HG03039 (cell line): ENCODE measurements around the gene STAU1.
"Not testable (repeated sequence)": the region's sequence is repeated elsewhere in the genome, so short reads cannot be mapped to it uniquely, and the experiment has no call there.

ENCODE experiments used
- ATAC-seq: cut with Tn5 transposase; IDR thresholded peaks from one replicate; pipeline ENCODE4 v1.9.1; 2021; ENCODE audit warnings: mild to moderate bottlenecking, moderate library complexity; ENCODE audit not compliant: unreplicated experiment

STAU1 gene

DNA sequence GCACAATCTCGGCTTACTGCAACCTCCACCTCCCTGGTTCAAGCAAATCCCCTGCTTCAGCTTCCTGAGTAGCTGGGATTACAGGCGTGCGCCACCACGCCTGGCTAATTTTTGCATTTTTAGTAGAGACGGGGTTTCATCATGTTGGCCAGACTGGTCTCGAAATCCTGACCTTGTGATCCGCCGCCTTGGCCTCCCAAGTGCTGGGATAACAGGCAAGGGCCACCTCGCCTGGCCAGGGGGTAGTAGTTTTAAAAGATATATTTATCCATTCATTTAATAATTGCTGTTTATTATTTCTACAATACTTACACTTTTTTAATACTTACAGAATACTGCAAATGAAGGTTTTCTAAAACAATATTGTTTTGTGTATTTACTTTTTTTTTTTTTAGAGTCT lies 15.6 kb upstream of the STAU1 start:
- no peak for ATAC-seq

DNA sequence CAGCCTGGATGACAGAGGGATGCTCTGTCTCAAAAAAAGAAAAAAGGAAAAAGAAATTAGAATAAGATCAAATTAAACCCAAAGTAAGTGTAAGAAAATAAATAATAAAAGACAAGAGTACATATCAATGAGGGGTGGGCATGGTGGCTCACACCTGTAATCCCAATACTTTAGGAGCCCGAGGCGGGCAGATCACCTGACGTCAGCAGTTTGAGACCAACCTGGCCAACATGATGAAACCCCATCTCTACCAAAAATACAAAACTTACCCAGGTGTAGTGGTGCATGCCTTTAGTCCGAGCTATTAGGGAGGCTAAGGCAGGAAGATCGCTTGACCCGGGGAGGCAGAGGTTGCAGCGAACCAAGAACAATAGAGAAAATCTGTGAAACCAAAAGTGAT lies 14.9 kb upstream of the STAU1 start:
- no peak for ATAC-seq

DNA sequence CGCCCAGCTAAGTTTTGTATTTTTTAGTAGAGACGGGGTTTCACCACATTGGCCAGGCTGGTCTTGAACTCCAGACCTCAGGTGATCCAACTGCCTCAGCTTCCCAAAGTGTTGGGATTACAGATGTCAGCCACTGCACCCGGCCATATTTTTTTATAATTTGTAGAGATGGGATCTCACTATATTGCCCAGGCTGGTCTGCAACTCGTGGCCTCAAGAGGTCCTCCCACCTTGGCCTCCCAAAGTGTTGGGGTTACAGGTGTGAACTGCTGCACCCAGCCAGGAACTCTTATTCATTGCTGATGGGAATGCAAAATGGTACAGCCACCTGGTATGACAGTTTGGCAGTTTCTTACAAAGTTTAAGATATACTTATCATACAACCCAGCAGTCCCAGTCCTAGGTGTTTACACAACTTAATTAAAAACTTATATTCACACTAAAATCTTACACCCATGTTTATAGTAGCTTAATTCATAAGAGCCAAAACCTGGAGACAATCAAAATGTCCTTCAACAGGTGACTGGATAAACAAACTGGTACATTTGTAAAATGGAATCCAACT lies 11.7 kb upstream of the STAU1 start:
- no peak for ATAC-seq

DNA sequence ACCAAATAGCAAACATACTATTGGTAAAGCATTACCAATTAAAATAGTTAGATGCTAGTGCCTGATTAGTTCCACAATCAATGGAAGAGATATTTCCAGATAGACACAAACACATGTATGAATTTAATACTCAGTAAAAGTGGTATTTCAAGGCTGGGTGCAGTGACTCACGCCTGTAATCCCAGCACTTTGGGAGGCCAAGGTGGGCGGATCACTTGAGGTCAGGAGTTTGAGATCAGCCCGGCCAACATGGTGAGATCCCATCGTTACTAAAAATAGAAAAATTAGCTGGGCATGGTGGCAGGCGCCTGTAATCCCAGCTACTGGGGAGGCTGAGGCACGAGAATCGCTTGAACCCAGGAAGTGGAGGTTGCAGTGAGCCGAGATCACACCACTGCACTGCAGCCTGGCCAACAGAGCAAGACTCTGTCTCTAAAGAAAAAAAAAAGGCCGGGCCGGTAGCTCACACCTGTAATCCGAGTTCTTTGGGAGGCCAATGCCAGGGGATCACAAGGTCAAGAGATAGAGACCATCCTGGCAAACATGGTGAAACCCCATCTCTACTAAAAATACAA lies 4.9 kb upstream of the STAU1 start:
- not testable (repeated sequence) for ATAC-seq

DNA sequence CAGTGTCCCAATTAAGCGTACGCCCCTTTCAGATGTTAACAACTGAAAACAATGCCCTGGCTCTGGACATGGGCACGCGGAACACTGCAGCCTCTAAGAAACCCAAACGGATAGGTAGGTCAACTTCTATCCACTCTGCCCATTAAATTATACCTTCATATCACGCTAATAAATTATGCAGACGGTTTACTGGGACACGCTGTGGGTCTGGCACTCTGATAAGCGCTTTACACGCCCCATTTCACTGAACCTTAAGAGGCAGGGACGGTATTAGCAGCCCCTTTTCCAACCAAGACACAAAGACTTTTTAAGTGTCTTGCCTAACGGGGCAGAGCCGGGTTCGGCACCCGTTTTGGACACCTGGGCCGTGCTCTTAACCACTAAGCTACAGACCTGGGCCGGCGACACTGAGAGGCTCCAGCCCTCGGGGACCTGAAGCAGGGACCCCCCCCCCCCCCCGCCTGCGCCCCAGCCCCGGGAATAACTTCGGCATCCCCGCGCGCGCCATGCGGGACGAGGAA lies 744 bp downstream of the STAU1 start:
- peak; percentile 1 for ATAC-seq

DNA sequence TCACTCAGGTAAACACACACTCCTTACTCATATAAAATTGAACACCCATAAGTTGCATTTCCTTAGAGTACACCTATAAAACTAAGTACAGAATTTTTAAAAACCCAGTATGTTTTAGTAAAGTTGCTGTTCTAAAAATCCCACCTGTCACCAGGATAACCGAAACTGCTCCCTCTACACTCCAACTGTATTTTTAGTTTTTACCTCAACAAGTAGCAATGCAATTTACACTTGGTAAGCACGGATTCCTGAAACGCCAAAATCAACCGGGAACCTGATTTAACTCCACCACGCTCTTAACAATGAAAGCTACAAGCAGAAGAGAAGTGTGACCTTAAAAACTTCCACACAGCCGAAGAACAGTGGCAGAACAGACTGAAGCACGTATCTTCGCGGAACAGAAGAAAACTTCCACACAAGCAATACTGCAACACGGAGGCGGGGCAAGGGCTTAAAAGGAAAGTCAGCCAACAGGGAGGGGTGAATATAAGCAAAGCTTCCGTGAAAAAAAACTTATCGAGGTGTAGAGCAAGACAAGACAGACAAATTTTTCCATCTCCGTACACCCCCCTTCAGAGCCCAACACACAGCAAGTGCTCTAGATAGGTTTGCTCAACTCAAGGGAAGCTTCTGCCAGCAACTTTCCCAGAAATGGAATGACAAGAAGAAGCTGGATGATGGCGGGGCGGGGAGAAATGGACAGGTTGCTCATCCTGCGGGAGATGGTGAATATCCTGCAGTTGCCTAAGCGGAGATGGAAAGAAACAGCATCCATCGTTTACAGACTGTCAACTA lies 1.4 kb downstream of the STAU1 start:
- ATAC-seq = no peak

DNA sequence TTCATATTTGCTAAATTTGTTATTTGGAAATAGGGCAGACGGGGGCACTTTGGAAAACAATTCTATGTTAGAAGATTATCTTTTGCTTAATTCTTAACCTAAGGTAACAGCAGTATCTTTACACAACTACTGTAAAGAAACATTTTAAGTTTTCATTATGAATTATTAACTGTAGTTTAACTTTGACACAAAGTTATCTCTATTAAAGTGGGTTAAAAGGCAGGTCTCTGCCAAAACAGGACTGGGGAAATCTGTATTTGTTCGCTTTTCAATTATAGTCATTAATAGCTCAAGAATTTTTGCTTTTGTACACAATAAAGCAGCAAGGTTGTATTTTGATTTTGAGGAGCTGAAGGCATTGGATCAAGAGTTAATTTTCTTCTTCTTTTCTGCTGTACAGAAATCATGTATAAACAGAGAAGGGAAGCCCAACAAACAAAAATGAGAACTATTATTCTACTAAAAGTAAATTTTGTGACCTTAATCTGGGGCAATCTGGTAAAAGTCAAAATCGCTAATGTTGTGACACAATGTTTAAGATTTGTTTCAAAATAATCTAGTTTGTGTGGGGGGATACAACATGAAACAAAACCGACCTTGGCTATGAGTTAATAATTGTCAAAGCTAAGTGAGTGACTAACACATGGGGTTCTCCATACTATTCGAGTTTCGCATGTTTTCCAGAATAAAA lies 2.9 kb downstream of the STAU1 start:
- ATAC-seq = no peak

DNA sequence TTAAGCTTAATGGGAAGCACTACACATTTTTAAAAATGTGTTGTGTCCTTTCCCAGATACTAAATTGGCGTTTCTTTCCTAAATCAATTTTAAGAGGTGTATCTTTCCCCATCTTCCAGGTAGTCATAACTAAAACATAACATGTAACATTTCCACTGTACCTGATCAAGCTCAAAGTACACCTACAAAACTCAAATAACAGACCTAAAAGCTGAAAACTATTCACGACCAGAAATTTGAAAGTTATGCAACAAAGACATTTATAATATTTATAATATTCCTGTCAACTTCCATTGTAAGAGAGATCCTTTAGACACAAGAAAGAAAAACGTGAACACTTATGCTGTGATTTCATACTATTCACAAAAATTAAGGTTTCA lies 3.5 kb downstream of the STAU1 start:
- no peak for ATAC-seq

DNA sequence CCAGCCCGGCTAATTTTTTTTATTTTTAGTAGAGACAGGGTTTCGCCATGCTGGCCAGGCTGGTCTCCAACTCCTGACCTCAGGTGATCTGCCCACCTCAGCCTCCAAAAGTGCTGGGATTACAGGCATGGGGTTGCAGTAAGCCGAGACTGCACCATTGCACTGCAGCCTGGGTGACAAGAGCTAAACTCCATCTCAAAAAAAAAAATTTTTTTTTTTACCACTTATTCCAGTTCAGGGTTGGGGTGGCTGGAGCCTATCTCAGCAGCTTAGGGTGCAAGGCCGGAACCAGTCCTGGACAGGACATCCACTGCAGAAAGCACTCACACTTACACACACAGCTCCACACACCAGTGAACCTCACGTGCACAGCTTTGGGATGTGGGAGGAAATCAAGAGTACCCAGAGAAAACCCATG lies 4.0 kb downstream of the STAU1 start:
- ATAC-seq = not testable (repeated sequence)

DNA sequence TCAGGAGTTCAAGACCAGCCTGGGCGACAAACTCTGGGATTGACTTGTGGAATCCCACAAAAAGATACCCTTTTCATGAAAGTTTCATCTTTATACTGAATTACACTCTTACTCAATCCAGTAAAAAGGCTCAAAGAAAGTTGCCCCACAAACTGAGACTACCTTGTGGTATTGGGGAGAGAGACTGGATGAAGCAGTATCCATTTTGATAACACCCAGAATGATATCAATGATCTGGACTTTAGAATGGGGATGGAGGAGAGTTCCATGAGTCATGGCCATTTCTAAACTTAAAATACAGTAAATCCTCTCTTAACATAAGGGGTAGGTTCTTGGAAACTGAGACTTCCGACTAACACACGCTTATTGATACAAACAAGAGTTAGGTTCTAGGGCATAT lies 4.7 kb downstream of the STAU1 start:
- ATAC-seq = no peak

DNA sequence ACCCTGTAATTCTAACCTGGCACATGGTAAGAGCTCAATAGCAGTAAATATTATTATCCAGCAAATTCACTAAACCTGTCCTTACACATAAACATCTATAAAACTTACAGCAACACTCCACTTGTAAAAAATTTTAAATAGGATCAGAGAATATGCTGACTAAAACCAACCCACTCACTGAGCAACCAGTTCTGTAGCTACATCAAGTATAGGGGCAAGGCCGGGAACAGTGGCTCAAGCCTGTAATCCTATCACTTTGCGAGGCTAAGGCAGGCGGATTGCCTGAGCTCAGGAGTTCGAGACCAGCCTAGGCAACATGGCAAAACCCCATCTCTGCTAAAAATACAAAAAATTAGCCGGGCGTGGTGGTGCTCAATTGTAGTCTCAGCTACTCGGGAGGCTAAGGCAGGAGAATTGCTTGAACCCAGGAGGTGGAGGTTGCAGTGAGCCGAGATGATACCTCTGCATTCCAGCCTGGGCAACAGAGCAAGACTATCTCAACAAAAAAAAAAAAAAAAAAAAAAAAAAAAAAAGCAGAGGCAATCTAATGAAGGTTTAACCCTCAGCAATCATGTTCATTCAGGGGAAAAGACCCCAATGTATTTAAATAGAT lies 6.8 kb downstream of the STAU1 start:
- ATAC-seq = no peak

DNA sequence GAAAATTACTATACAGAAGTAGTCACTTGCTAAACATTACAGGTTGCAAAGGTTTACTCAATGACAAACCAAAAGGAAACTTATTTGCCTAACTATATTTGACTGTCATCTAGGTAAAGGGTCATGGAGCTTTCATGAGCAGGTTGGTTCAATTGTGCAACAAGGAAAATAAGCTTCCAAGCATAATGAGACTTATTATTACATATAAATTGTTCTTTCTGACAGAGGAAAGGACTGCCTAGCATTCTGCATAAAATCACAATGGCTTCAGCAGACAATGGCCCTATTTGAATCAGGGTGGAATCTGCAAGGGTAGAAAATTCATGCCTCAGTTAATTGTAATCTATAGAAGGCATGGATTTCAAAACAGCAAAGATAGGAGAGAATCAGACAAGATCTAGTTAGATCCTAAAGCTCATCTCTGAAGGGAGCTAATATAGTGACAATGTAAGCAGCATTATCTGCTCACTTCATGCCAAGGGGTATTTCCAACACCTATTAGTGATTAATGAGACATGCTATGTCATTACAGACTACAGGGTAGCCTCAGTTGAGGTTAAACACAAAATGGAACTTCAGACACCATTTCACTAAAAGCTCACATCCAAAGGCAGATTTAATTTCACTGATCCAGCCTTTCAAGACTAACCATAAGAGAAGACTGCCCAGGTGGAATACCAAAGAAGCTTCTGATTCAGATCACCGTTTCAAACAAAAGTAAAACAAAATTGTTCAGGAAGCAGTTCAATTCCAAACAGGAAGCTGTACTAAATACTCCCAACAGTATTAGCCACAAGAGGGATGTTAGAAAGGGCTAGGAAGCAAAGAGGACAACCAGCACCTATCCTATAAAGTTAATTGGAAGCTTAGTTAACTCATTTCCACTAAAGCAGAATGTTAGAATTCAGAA lies 8.5 kb downstream of the STAU1 start:
- ATAC-seq = peak; percentile 62

DNA sequence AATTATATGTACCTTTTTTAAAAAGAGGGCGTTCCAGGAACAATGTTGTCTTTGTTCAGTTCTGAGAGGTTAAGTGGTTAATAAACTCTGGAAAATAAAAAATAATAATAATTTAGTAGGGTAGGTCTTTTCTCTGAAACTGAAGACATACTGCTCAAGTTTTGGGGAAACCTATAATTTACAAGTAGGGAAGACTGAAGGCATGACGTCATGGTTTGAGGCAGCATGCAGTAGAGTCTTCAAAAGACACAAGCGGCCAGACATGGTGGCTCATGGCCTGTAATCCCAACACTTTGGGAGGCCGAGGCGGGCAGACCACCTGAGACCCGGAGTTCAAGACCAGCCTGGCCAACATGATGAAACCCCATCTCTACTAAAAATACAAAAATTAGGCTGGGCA lies 14.0 kb downstream of the STAU1 start:
- no peak for ATAC-seq

DNA sequence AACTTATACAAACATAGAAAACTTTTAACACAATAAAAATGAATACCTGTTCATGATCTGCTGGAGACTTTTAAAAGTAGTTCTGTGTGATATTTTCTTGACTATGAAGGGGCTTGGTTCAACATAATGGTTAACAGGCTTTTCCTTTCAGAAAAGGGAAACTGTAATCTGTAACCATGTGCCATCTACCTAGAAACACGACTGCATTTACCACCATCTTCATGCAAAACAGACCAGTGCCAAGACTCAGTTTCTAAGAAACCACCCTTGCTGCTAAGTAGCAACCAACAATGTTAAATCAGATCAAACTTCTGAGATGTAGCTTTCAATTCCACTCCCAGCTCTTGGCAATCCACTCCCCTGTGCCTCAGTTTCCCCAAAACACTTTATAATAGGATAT lies 15.7 kb downstream of the STAU1 start:
- ATAC-seq = no peak

DNA sequence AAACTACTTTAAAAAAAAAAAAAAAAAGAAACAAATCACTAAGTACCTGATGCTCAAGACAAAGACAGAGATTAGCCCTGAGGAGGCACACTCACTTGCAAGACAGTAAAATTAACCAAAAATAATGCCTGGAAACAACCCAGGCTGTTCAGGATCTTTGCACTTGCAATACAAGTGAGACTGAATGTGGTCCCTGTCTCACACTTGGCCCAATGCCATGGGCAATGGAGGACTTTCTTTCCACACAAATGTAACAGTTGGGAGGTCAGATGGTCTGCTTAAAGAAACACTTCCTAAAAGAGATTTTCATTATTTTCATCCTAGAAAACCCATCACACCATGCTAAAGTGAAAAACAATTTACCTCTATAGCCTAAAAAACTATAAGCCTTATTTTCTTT lies 16.2 kb downstream of the STAU1 start:
- ATAC-seq = no peak

DNA sequence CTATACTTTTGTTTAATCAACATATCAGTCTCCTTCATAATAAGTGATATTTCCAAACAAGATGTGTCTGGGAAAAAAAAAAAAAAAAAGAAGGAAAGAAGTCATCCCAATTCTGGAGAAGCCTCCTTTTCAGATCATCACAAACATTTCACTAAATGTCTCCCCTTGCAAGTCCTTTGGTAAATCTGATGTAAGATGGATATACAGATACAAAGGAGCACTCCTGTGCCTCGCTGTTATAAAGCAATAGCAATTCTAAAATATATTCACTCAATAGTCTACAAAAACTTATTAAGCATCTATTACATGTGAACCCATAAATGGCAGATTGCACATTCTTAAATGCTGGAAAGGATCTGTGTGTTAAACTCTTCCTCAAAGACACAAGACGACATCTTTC lies 17.4 kb downstream of the STAU1 start:
- ATAC-seq = no peak

DNA sequence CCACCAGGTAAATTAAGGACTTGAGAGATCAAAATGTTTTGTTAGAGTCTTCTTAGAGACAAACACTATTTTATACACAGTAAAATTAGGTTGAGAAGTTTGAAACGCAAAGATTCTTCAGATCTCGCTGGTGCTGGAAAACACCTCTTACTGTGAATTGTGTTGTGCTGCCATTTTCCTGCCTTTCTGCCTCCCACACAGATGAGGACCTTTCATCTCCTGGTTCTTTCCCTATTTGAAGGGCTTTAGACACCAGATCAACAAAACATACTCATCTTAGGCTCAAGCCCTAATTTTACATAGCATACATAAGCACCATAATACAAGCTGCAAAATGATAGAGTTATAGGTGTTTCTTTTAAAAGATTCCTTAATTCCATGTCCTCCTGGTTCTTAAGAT lies 18.6 kb downstream of the STAU1 start:
- ATAC-seq = no peak

DNA sequence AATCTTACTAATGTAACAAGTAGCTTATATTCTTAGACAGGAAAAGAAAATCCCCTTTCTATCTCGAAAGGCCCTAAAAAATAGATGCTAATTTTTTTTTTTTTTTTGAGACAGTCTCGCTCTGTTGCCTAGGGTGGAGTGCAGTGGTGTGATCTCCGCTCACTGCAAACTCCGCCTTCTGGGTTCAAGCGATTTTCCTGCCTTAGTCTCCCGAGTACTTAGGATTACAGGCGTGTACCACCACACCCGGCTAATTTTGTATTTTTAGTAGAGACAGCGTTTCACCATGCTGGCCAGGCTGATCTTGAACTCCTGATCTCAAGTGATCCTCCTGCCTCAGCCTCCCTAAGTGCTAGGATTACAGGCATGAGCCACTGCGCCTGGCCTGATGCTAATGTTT lies 19.3 kb downstream of the STAU1 start:
- not testable (repeated sequence) for ATAC-seq

DNA sequence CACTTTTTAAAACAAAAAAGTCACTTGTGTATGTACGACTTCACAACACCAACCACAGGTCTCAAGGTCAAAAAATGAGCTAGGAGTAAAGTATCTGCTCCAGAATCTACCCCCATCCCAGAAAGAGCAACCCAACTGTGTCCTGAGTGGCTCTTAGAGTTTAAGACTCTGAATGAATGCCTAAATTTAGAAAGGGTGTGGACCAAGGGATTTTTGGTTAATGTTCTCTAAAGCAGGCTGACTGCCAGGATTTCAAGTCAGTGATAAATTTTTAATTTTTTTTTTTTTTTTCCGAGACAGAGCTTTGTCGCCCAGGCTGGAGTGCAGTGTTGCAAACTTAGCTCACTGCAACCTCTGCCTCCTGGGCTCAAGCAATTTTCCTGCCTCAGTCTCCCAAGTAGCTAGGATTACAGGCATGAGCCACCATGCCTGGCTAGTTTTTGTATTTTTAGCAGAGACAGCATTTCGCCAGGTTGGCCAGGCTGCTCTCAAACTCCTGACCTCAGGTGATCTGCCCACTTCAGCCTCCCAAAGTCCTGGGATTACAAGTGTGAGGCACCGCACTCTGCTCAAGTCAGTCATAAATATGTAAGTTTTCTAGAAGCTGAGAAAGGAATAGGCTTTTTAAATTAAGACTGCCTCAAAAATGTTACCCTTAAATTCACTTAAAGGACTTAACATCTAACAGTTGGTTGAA lies 20.2 kb downstream of the STAU1 start:
- no peak for ATAC-seq
